NCI-H748 (cell line): ENCODE data around the gene ZNF484.

Experiments
- DNase-seq: peaks from one replicate; lab custom pipeline; 2025; ENCODE audit not compliant: unreplicated experiment; lab: John Stamatoyannopoulos, UW

The ZNF484 gene

DNA sequence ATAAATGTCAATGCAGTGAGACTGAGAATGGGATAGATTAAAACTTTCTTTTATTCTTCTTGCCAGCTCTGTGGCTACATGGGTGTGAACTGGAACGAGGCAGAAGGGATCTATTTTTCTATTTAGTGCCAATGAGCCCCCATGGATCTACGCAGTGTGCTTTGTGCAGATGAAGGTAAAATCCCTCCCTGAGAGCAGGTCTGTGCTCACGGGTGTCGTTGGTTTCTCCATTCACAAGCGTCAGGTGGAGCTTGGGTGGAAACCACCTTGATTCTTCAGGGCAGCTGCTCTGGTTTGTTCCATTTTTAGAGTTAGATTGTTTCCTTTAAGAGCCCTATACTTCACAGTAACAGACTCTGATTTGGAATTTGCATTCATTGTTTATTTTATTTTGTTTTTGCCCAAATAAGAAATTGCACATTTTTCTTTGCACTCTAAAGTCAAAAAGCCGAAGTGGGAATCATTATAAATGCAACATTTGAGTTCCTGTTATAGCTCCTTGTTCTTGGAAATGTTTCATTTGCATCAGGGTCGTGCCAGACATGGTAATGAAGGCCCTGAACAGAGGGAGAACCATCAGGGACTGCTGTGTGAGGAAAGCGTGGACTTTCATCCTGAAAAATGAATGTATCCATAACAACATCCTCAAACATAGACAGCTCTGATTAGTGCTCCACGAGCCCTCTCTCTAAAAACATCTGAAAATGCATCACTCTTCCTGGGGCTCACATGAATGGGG is 82.1 kb downstream of the ZNF484 start:
- DNase-seq = no peak
